ENCODE measurements around the gene MCRS1.

The MCRS1 gene

GRCh38 chr12:49553512-49554088, 14.3 kb downstream of the MCRS1 start:
- Histone ChIP-seq H2AFZ (ENCODE audit: low read length, unreplicated experiment) (no peak overlapping the region), H3K27me3 (ENCODE audit: insufficient read depth, low read length) (peaks cover 2% of the 10 kb centered on the region; the same call in 1 of the 2 replicates), H3K36me3 (ENCODE audit: insufficient read depth, low read length) (no peaks in the 10 kb centered on the region), H3K79me2 (ENCODE audit: control insufficient read depth, insufficient read depth, low read length, unreplicated experiment) (no peaks in the 10 kb centered on the region), H3K27ac (ENCODE audit: low read depth, low read length) (no peak overlapping the region), H3K4me3 (ENCODE audit: low read depth, low read length) (no peak overlapping the region), H3K4me1 (ENCODE audit: control insufficient read depth, insufficient read depth, low read length, unreplicated experiment) (peaks cover 3% of the 10 kb centered on the region)

- H3K79me2 ChIP-seq (ENCODE audit: control insufficient read depth, insufficient read depth, low read length, unreplicated experiment) = no peaks in the 10 kb centered on the region
- H3K36me3 ChIP-seq (ENCODE audit: insufficient read depth, low read length) = no peaks in the 10 kb centered on the region
- no peak overlapping the region for H3K27ac ChIP-seq (ENCODE audit: low read depth, low read length)
- peaks cover 6% of the 10 kb centered on the region; the same call in 1 of the 2 replicates for H3K27me3 ChIP-seq (ENCODE audit: insufficient read depth, low read length)
- H2AFZ ChIP-seq (ENCODE audit: low read length, unreplicated experiment) = no peak overlapping the region
- H3K4me1 ChIP-seq (ENCODE audit: control insufficient read depth, insufficient read depth, low read length, unreplicated experiment) = peaks cover 6% of the 10 kb centered on the region
- no peak overlapping the region for H3K4me3 ChIP-seq (ENCODE audit: low read depth, low read length)
Measured at GRCh38 chr12:49552899-49553298, 15.0 kb downstream of the MCRS1 start.

- no peak overlapping the region for H3K27ac ChIP-seq (ENCODE audit: low read depth, low read length)
- peaks cover 6% of the 10 kb centered on the region for H3K4me1 ChIP-seq (ENCODE audit: control insufficient read depth, insufficient read depth, low read length, unreplicated experiment)
- no peaks in the 10 kb centered on the region for H3K79me2 ChIP-seq (ENCODE audit: control insufficient read depth, insufficient read depth, low read length, unreplicated experiment)
- no peak overlapping the region for H2AFZ ChIP-seq (ENCODE audit: low read length, unreplicated experiment)
- H3K36me3 ChIP-seq (ENCODE audit: insufficient read depth, low read length) = no peaks in the 10 kb centered on the region
- no peak overlapping the region for H3K4me3 ChIP-seq (ENCODE audit: low read depth, low read length)
- peaks cover 6% of the 10 kb centered on the region; the same call in 1 of the 2 replicates for H3K27me3 ChIP-seq (ENCODE audit: insufficient read depth, low read length)
Measured at GRCh38 chr12:49552425-49552824, 15.5 kb downstream of the MCRS1 start.

GRCh38 chr12:49552014-49552413, 15.9 kb downstream of the MCRS1 start:
- no peak overlapping the region for H2AFZ ChIP-seq (ENCODE audit: low read length, unreplicated experiment)
- peaks cover 6% of the 10 kb centered on the region; the same call in 1 of the 2 replicates for H3K27me3 ChIP-seq (ENCODE audit: insufficient read depth, low read length)
- peaks cover 6% of the 10 kb centered on the region for H3K4me1 ChIP-seq (ENCODE audit: control insufficient read depth, insufficient read depth, low read length, unreplicated experiment)
- H3K79me2 ChIP-seq (ENCODE audit: control insufficient read depth, insufficient read depth, low read length, unreplicated experiment) = no peaks in the 10 kb centered on the region
- no peak overlapping the region for H3K27ac ChIP-seq (ENCODE audit: low read depth, low read length)
- H3K4me3 ChIP-seq (ENCODE audit: low read depth, low read length) = no peak overlapping the region
- H3K36me3 ChIP-seq (ENCODE audit: insufficient read depth, low read length) = no peaks in the 10 kb centered on the region

DNA sequence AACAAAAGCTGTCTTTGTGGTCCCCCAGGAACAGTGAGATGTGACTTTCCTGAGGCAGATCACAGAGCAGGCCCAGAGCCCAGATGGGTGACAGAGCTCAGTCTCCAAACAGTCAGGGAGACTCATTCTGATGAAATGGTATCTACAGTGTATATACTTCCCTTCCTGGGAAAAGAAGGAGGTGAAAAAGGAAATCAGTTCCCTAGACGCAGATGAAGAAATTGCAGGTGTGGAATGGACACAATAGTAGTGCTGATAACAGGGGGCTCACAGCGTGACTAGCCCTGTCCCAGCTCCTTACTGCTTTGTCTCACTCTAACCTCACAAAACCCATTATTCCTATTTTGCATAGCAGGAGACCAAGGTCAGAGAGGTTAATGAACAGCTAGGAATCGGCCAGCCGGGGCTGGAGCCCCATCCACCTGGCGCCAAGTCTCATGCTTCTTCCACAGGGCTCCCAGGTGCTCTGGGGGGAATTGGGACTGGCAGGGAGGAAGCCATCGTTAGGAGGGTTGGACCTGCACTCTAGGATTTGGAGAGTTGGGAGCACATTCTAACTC, 17.2 kb downstream of the MCRS1 start:
- Histone ChIP-seq H3K79me2 (ENCODE audit: control insufficient read depth, insufficient read depth, low read length, unreplicated experiment) (no peaks in the 10 kb centered on the region), H3K27me3 (ENCODE audit: insufficient read depth, low read length) (peaks cover 6% of the 10 kb centered on the region; the same call in 1 of the 2 replicates), H3K4me3 (ENCODE audit: low read depth, low read length) (no peak overlapping the region), H3K36me3 (ENCODE audit: insufficient read depth, low read length) (no peaks in the 10 kb centered on the region), H2AFZ (ENCODE audit: low read length, unreplicated experiment) (no peak overlapping the region), H3K27ac (ENCODE audit: low read depth, low read length) (no peak overlapping the region), H3K4me1 (ENCODE audit: control insufficient read depth, insufficient read depth, low read length, unreplicated experiment) (peaks cover 6% of the 10 kb centered on the region)

DNA sequence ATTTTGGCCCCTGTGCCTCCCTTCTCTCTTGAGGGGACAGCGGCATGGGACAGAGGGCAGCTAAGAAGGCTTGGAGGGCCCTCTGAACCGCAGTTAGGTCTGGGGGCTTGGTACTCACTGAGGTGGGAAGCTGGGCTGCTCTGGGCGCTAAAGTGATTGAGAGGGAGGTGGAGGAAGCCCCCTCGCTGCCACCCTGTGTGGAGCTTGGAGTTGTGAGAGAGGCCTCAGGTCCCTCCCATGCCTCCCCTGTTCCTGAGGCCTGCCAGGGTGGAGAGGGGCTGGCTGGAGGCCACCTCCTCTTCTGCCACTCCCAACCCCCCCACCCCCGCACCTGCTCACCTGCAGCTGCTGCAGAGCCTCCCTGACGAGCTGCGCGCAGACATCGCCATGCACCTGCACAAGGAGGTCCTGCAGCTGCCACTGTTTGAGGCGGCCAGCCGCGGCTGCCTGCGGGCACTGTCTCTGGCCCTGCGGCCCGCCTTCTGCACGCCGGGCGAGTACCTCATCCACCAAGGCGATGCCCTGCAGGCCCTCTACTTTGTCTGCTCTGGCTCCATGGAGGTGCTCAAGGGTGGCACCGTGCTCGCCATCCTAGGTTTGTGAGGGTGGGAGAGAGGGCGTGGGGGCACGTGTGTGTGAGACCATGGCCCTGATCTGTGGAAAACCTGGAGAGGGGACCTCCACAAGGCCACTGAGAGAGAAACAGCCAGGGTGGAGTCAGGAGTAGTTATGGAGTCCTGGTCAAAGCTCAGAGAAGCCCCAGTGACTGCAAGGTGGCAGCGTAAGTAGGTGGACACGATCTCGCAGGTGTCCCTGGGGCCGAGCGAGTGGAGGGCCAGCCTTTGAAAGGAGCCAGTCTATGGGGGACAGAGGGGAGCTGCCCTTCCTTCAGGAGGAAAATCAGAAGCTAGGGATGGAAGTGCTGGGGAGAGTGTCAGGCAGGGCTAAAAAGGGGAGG, 17.9 kb downstream of the MCRS1 start:
- H3K4me3 ChIP-seq (ENCODE audit: low read depth, low read length) = no peak overlapping the region; the same call in 1 of the 2 replicates
- peaks cover 6% of the 10 kb centered on the region for H3K4me1 ChIP-seq (ENCODE audit: control insufficient read depth, insufficient read depth, low read length, unreplicated experiment)
- H3K27ac ChIP-seq (ENCODE audit: low read depth, low read length) = no peak overlapping the region
- H3K36me3 ChIP-seq (ENCODE audit: insufficient read depth, low read length) = no peaks in the 10 kb centered on the region
- H3K27me3 ChIP-seq (ENCODE audit: insufficient read depth, low read length) = peaks cover 6% of the 10 kb centered on the region; the same call in 1 of the 2 replicates
- H2AFZ ChIP-seq (ENCODE audit: low read length, unreplicated experiment) = peak overlapping the region; percentile 78
- H3K79me2 ChIP-seq (ENCODE audit: control insufficient read depth, insufficient read depth, low read length, unreplicated experiment) = no peaks in the 10 kb centered on the region

DNA sequence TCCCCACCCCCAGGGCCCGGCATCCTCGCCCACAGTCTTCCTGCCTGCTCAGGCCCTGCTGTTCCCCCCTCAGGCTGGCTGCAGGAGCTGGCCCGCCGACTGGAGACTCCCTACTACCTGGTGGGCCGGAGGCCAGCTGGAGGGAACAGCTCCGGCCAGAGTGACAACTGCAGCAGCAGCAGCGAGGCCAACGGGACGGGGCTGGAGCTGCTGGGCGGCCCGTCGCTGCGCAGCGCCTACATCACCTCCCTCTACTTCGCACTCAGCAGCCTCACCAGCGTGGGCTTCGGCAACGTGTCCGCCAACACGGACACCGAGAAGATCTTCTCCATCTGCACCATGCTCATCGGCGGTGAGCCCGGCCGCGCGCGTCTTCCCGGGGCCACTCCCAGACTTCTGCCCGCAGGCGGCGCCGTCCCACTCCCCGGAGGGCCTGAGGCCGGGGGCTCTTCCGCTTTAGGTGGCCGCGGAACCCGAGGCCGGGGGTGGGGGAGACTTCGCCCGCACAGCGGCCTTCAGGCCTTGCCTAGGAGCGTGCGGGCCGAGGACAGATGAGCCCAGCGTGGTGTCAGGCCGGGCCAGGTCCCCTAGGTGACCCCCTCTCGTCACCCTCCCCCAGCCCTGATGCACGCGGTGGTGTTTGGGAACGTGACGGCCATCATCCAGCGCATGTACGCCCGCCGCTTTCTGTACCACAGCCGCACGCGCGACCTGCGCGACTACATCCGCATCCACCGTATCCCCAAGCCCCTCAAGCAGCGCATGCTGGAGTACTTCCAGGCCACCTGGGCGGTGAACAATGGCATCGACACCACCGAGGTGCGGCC, 18.9 kb downstream of the MCRS1 start:
- peak overlapping the region; percentile 91 for H2AFZ ChIP-seq (ENCODE audit: low read length, unreplicated experiment)
- H3K36me3 ChIP-seq (ENCODE audit: insufficient read depth, low read length) = no peaks in the 10 kb centered on the region
- no peaks in the 10 kb centered on the region for H3K79me2 ChIP-seq (ENCODE audit: control insufficient read depth, insufficient read depth, low read length, unreplicated experiment)
- peaks cover 6% of the 10 kb centered on the region; the same call in 1 of the 2 replicates for H3K27me3 ChIP-seq (ENCODE audit: insufficient read depth, low read length)
- H3K4me1 ChIP-seq (ENCODE audit: control insufficient read depth, insufficient read depth, low read length, unreplicated experiment) = peaks cover 6% of the 10 kb centered on the region
- no peak overlapping the region for H3K27ac ChIP-seq (ENCODE audit: low read depth, low read length)
- peak overlapping the region; percentile 75 for H3K4me3 ChIP-seq (ENCODE audit: low read depth, low read length)

DNA sequence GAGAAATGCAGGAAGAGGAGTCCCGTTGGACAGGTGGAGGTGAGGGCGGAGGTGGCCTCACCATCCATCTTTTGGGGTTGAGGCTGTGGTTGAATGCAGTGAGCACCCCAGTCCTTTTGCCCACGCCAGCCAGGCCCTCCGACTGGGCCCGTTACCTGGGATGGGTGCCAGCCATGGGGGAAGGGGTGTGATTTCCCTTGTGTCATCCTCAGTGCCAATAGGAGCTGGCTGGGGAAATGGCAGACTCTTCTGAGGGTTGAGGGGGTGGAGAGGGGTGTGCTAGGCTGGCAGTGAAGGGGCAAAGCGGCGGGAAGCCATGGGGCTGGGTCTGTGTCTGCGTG, 19.5 kb downstream of the MCRS1 start:
- Histone ChIP-seq H3K79me2 (ENCODE audit: control insufficient read depth, insufficient read depth, low read length, unreplicated experiment) (no peaks in the 10 kb centered on the region), H3K27me3 (ENCODE audit: insufficient read depth, low read length) (peaks cover 6% of the 10 kb centered on the region; the same call in 1 of the 2 replicates), H2AFZ (ENCODE audit: low read length, unreplicated experiment) (peak overlapping the region; percentile 91), H3K4me3 (ENCODE audit: low read depth, low read length) (peak overlapping the region; percentile 75), H3K4me1 (ENCODE audit: control insufficient read depth, insufficient read depth, low read length, unreplicated experiment) (peaks cover 6% of the 10 kb centered on the region), H3K36me3 (ENCODE audit: insufficient read depth, low read length) (no peaks in the 10 kb centered on the region), H3K27ac (ENCODE audit: low read depth, low read length) (no peak overlapping the region)

DNA sequence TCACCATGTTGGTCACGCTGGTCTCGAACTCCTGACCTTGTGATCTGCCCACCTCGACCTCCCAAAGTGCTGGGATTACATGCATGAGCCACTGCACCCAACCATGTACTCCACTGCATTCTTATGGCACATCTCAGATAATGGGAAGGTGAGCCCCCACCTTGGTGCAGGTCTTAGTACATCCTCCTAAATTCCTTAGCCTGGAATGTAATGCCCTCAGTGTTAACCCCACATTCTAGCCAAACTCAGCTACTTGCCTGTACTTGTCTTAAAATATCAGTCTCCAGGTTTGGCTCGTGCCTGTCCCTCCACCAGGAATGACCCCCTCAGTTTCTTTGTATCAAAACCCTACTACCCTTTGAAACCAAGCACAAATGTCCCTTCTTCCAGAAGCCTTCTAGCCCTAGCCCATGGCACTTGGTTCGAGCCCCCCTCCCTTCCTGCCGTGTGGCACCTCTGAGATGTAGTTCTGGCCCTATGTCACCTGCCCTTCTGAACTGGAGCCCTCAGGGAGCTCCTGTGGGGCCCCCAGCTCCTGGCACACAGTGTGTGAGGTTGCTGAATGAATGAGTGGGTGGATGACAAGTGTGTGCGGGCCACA, 20.8 kb downstream of the MCRS1 start:
- H3K27me3 ChIP-seq (ENCODE audit: insufficient read depth, low read length) = peaks cover 6% of the 10 kb centered on the region; the same call in 1 of the 2 replicates
- H2AFZ ChIP-seq (ENCODE audit: low read length, unreplicated experiment) = no peak overlapping the region
- H3K4me3 ChIP-seq (ENCODE audit: low read depth, low read length) = no peak overlapping the region
- H3K36me3 ChIP-seq (ENCODE audit: insufficient read depth, low read length) = no peaks in the 10 kb centered on the region
- H3K4me1 ChIP-seq (ENCODE audit: control insufficient read depth, insufficient read depth, low read length, unreplicated experiment) = peaks cover 6% of the 10 kb centered on the region
- no peak overlapping the region for H3K27ac ChIP-seq (ENCODE audit: low read depth, low read length)
- no peaks in the 10 kb centered on the region for H3K79me2 ChIP-seq (ENCODE audit: control insufficient read depth, insufficient read depth, low read length, unreplicated experiment)

GRCh38 chr12:49546481-49546880, 21.5 kb downstream of the MCRS1 start:
- no peaks in the 10 kb centered on the region for H3K36me3 ChIP-seq (ENCODE audit: insufficient read depth, low read length)
- H3K79me2 ChIP-seq (ENCODE audit: control insufficient read depth, insufficient read depth, low read length, unreplicated experiment) = no peaks in the 10 kb centered on the region
- peaks cover 6% of the 10 kb centered on the region; the same call in 1 of the 2 replicates for H3K27me3 ChIP-seq (ENCODE audit: insufficient read depth, low read length)
- no peak overlapping the region for H3K27ac ChIP-seq (ENCODE audit: low read depth, low read length)
- peaks cover 6% of the 10 kb centered on the region for H3K4me1 ChIP-seq (ENCODE audit: control insufficient read depth, insufficient read depth, low read length, unreplicated experiment)
- no peak overlapping the region for H2AFZ ChIP-seq (ENCODE audit: low read length, unreplicated experiment)
- no peak overlapping the region for H3K4me3 ChIP-seq (ENCODE audit: low read depth, low read length)
